Mesendoderm (in vitro differentiated cells): Measurements from ENCODE around the gene ANKRD13A.
"Not testable (repeated sequence)": the region's sequence is repeated elsewhere in the genome, so short reads cannot be mapped to it uniquely, and the experiment has no call there.

ENCODE experiments used
- DNase-seq: peaks from one replicate; pipeline ENCODE4 v3.0.0; 2013
- H2AK5ac ChIP-seq: 2 replicates; pipeline ENCODE4 v1.6.1; 2013; ENCODE audit warnings: low read length, inconsistent platforms
- H2BK120ac ChIP-seq: 2 replicates; pipeline ENCODE4 v1.6.1; 2013; ENCODE audit warnings: low read depth, mild to moderate bottlenecking, low read length, moderate library complexity, mixed read lengths
- H2BK15ac ChIP-seq: replicated peaks from 2 replicates; pipeline ENCODE4 v1.6.1; 2013; ENCODE audit warnings: low read depth, mild to moderate bottlenecking, moderate library complexity
- H2BK5ac ChIP-seq: 2 replicates; pipeline ENCODE4 v1.6.1; 2013; ENCODE audit warnings: low read length, inconsistent platforms
- H3K18ac ChIP-seq: 2 replicates; pipeline ENCODE4 v1.6.1; 2013; ENCODE audit warnings: mild to moderate bottlenecking, low read length, mixed read lengths
- H3K23ac ChIP-seq: one replicate; pipeline ENCODE4 v1.6.1; 2013; ENCODE audit warnings: low read length
- H3K27ac ChIP-seq: 2 replicates; pipeline ENCODE4 v1.5.1; 2013; ENCODE audit warnings: low read depth, mild to moderate bottlenecking, inconsistent platforms, low read length, moderate library complexity
- H3K27me3 ChIP-seq: 2 replicates; pipeline ENCODE4 v1.6.1; 2013; ENCODE audit warnings: low read length, control low read depth, mild to moderate bottlenecking, inconsistent platforms; ENCODE audit not compliant: insufficient read depth, poor library complexity
- H3K36me3 ChIP-seq: 2 replicates; pipeline ENCODE4 v1.6.1; 2013; ENCODE audit warnings: low read length, inconsistent platforms; ENCODE audit not compliant: control insufficient read depth, insufficient read depth
- H3K4ac ChIP-seq: one replicate; pipeline ENCODE4 v1.6.1; 2013; ENCODE audit warnings: low read depth, mild to moderate bottlenecking, low read length, moderate library complexity
- H3K4me1 ChIP-seq: 2 replicates; pipeline ENCODE4 v1.6.1; 2013; ENCODE audit warnings: low read depth, low read length, inconsistent platforms; ENCODE audit not compliant: control insufficient read depth
- H3K4me2 ChIP-seq: 2 replicates; pipeline ENCODE4 v1.6.1; 2013; ENCODE audit warnings: low read length
- H3K4me3 ChIP-seq: 2 replicates; pipeline ENCODE4 v1.5.1; 2013; ENCODE audit warnings: mild to moderate bottlenecking, low read length
- H3K56ac ChIP-seq: one replicate; pipeline ENCODE4 v1.6.1; 2013; ENCODE audit warnings: low read length
- H3K79me1 ChIP-seq: 2 replicates; pipeline ENCODE4 v1.6.1; 2013; ENCODE audit warnings: low read length, inconsistent platforms
- H3K79me2 ChIP-seq: 2 replicates; pipeline ENCODE4 v1.6.1; 2013; ENCODE audit warnings: mild to moderate bottlenecking, low read length; ENCODE audit not compliant: control insufficient read depth, insufficient read depth
- H3K9ac ChIP-seq: 2 replicates; pipeline ENCODE4 v1.6.1; 2013; ENCODE audit warnings: low read length, inconsistent platforms
- H4K5ac ChIP-seq: one replicate; pipeline ENCODE4 v1.6.1; 2013; ENCODE audit warnings: low read length
- H4K8ac ChIP-seq: one replicate; pipeline ENCODE4 v1.6.1; 2013; ENCODE audit warnings: low read depth, mild to moderate bottlenecking, control low read depth, low read length, moderate library complexity
- WGBS: extraction: QIAGEN DNeasy Blood & Tissue Kit; methylation state at CpG from one replicate; pipeline ENCODE4 v1.1.7; 2013; ENCODE audit warnings: low lambda C conversion rate, missing lambda C conversion rate; ENCODE audit not compliant: insufficient coverage; ENCODE audit errors: extremely low coverage; 5-methylcytosine and 5-hydroxymethylcytosine counted together

Gene ANKRD13A

GRCh38 chr12:110008681-110009398 is 9.6 kb downstream of the ANKRD13A start:
- not testable (repeated sequence) for H3K27me3 ChIP-seq, H3K23ac ChIP-seq, H2BK120ac ChIP-seq, H3K9ac ChIP-seq, H3K79me1 ChIP-seq, H3K18ac ChIP-seq, H3K4me2 ChIP-seq, H2AK5ac ChIP-seq, H4K8ac ChIP-seq, H2BK5ac ChIP-seq, H3K36me3 ChIP-seq, H3K4ac ChIP-seq, DNase-seq, H3K27ac ChIP-seq, H3K79me2 ChIP-seq, H3K4me3 ChIP-seq, H3K56ac ChIP-seq, H4K5ac ChIP-seq, H2BK15ac ChIP-seq, H3K4me1 ChIP-seq
- WGBS = no CpG with 5 or more reads among the region's 15 CpGs

GRCh38 chr12:110010853-110011723 is 11.9 kb downstream of the ANKRD13A start:
- no peak overlapping the region for H3K27ac ChIP-seq
- no peaks in the 10 kb centered on the region for H3K36me3 ChIP-seq
- no peak overlapping the region for H2BK15ac ChIP-seq
- no peak overlapping the region for H3K4ac ChIP-seq
- H3K9ac ChIP-seq = no peak overlapping the region
- no peak overlapping the region for H4K5ac ChIP-seq
- no CpG with 5 or more reads among the region's 13 CpGs for WGBS
- no peak overlapping the region for H2AK5ac ChIP-seq
- H3K4me3 ChIP-seq = no peak overlapping the region
- H3K27me3 ChIP-seq = no peaks in the 10 kb centered on the region
- no peak overlapping the region for H3K18ac ChIP-seq
- H3K56ac ChIP-seq = no peak overlapping the region
- H3K23ac ChIP-seq = no peak overlapping the region
- no peak for DNase-seq
- no peak overlapping the region for H2BK5ac ChIP-seq
- no peak overlapping the region for H3K4me2 ChIP-seq
- H3K4me1 ChIP-seq = no peaks in the 10 kb centered on the region
- H3K79me1 ChIP-seq = peaks cover 2% of the 10 kb centered on the region
- H2BK120ac ChIP-seq = no peak overlapping the region
- no peaks in the 10 kb centered on the region for H3K79me2 ChIP-seq
- H4K8ac ChIP-seq = no peak overlapping the region

- no peaks in the 10 kb centered on the region for H3K36me3 ChIP-seq
- H3K23ac ChIP-seq = no peak overlapping the region
- no peaks in the 10 kb centered on the region for H3K27me3 ChIP-seq
- no peak overlapping the region for H4K8ac ChIP-seq
- no peak overlapping the region for H4K5ac ChIP-seq
- H2AK5ac ChIP-seq = no peak overlapping the region
- H2BK5ac ChIP-seq = no peak overlapping the region
- no peak for DNase-seq
- no peak overlapping the region for H3K27ac ChIP-seq
- no peak overlapping the region for H3K9ac ChIP-seq
- H3K4me2 ChIP-seq = no peak overlapping the region
- H3K79me2 ChIP-seq = no peaks in the 10 kb centered on the region
- no peak overlapping the region for H2BK120ac ChIP-seq
- H2BK15ac ChIP-seq = no peak overlapping the region
- no peak overlapping the region for H3K4me3 ChIP-seq
- no peak overlapping the region for H3K18ac ChIP-seq
- H3K79me1 ChIP-seq = peaks cover 2% of the 10 kb centered on the region
- H3K56ac ChIP-seq = no peak overlapping the region
- no CpG with 5 or more reads among the region's 6 CpGs for WGBS
- no peaks in the 10 kb centered on the region for H3K4me1 ChIP-seq
- no peak overlapping the region for H3K4ac ChIP-seq
These were observed 12.9 kb downstream of the ANKRD13A start for GRCh38 chr12:110012137-110012536.

GRCh38 chr12:110012659-110013058 is 13.4 kb downstream of the ANKRD13A start:
- no peak overlapping the region for H2BK120ac ChIP-seq
- H3K27me3 ChIP-seq = no peaks in the 10 kb centered on the region
- no peaks in the 10 kb centered on the region for H3K4me1 ChIP-seq
- no peak overlapping the region for H2BK5ac ChIP-seq
- H3K56ac ChIP-seq = no peak overlapping the region
- no peak overlapping the region for H4K5ac ChIP-seq
- no CpG with 5 or more reads among the region's 4 CpGs for whole genome bisulfite sequencing
- no peak for DNase-seq
- H2AK5ac ChIP-seq = no peak overlapping the region
- no peak overlapping the region for H3K18ac ChIP-seq
- no peak overlapping the region for H3K9ac ChIP-seq
- no peak overlapping the region for H3K4ac ChIP-seq
- H3K4me2 ChIP-seq = no peak overlapping the region
- no peak overlapping the region for H3K27ac ChIP-seq
- no peaks in the 10 kb centered on the region for H3K79me2 ChIP-seq
- H3K36me3 ChIP-seq = no peaks in the 10 kb centered on the region
- H4K8ac ChIP-seq = no peak overlapping the region
- peaks cover 2% of the 10 kb centered on the region for H3K79me1 ChIP-seq
- H2BK15ac ChIP-seq = no peak overlapping the region
- H3K4me3 ChIP-seq = no peak overlapping the region
- H3K23ac ChIP-seq = no peak overlapping the region

GRCh38 chr12:110015132-110015531 is 15.9 kb downstream of the ANKRD13A start:
- H3K56ac ChIP-seq = no peak overlapping the region
- no peak overlapping the region for H3K4me3 ChIP-seq
- peaks cover 2% of the 10 kb centered on the region for H3K79me1 ChIP-seq
- no peak overlapping the region for H2BK5ac ChIP-seq
- H3K27ac ChIP-seq = no peak overlapping the region
- H4K5ac ChIP-seq = no peak overlapping the region
- no peak overlapping the region for H3K23ac ChIP-seq
- no peak overlapping the region for H3K4me2 ChIP-seq
- no peak overlapping the region for H2BK15ac ChIP-seq
- no peaks in the 10 kb centered on the region for H3K79me2 ChIP-seq
- no peak overlapping the region for H3K4ac ChIP-seq
- no peaks in the 10 kb centered on the region for H3K36me3 ChIP-seq
- no peak overlapping the region for H2BK120ac ChIP-seq
- no peak overlapping the region for H3K9ac ChIP-seq
- no peak overlapping the region for H2AK5ac ChIP-seq
- no peak overlapping the region for H3K18ac ChIP-seq
- H4K8ac ChIP-seq = no peak overlapping the region
- H3K4me1 ChIP-seq = no peaks in the 10 kb centered on the region
- no CpG with 5 or more reads among the region's 2 CpGs for WGBS
- no peaks in the 10 kb centered on the region for H3K27me3 ChIP-seq
- no peak for DNase-seq
